Endothelial cell (in vitro differentiated cells): Measurements from ENCODE around the gene CDC73. TPM values are rescaled to one million over a fixed set of nuclear protein-coding genes. Genes with fewer than 3 reads are reported as not detected.

Source experiments
- DNase-seq: peaks from one replicate; pipeline ENCODE4 v3.0.0; 2021; ENCODE audit warnings: low spot score
- H3K27ac Mint-ChIP-seq: one replicate; pipeline ENCODE4 v1.8.0; 2021; ENCODE audit warnings: mixed read lengths, inconsistent platforms; ENCODE audit not compliant: unreplicated experiment
- H3K27me3 Mint-ChIP-seq: one replicate; pipeline ENCODE4 v1.8.0; 2021; ENCODE audit warnings: mild to moderate bottlenecking, moderate library complexity, mixed read lengths, inconsistent platforms; ENCODE audit not compliant: unreplicated experiment
- H3K36me3 Mint-ChIP-seq: one replicate; pipeline ENCODE4 v1.8.0; 2021; ENCODE audit warnings: mild to moderate bottlenecking, low read depth, mixed read lengths, inconsistent platforms; ENCODE audit not compliant: unreplicated experiment
- H3K4me1 Mint-ChIP-seq: one replicate; pipeline ENCODE4 v1.8.0; 2021; ENCODE audit warnings: mild to moderate bottlenecking, mixed read lengths, inconsistent platforms; ENCODE audit not compliant: unreplicated experiment
- H3K4me3 Mint-ChIP-seq: one replicate; pipeline ENCODE4 v1.8.0; 2021; ENCODE audit warnings: mild to moderate bottlenecking, mixed read lengths, inconsistent platforms; ENCODE audit not compliant: unreplicated experiment
- H3K9me3 Mint-ChIP-seq: one replicate; pipeline ENCODE4 v1.8.0; 2021; ENCODE audit warnings: mixed read lengths, inconsistent platforms; ENCODE audit not compliant: unreplicated experiment
- total RNA-seq: library from RNA; stranded (reverse); fragmentation: NEBNext Ultra II Directional; extraction: Animal tissue kit (Norgen Biotek cat#: 25700); gene quantifications from one replicate; pipeline ENCODE4 v1.2.1, GENCODE V29; 2021; ENCODE audit not compliant: unreplicated experiment
- TF ChIP-seq, protein P1 (sequence below): fragments of 200-600 bp; sonication (generic); IDR thresholded peaks from one replicate; pipeline ENCODE4 v1.5.0; 2021; ENCODE audit warnings: antibody characterized with exemption; ENCODE audit not compliant: unreplicated experiment

The CDC73 gene
- total RNA-seq, 1 donor from 2014 or later: 45.2 TPM

DNA sequence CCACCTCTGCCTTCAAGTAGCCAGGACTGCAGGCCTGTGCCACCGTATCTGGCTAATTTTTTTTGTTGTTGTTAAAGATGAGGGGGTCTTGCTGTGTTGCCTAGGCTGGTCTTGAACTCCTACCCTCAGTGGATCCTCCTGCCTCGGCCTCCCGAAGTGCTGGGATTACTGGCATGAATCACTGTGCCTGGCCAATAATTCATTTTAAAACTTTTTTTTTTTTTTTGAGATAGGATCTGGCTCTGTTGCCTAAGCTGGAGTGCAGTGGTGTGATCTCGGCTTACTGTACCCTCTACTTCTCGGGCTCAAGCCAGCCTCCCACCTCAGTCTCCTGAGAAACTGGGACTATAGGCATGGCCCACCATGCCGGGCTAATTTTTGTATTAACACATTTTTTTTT lies 3.5 kb downstream of the CDC73 start:
- H3K27ac Mint-ChIP-seq: no peak overlapping the region
- TF ChIP-seq, protein P1, sequence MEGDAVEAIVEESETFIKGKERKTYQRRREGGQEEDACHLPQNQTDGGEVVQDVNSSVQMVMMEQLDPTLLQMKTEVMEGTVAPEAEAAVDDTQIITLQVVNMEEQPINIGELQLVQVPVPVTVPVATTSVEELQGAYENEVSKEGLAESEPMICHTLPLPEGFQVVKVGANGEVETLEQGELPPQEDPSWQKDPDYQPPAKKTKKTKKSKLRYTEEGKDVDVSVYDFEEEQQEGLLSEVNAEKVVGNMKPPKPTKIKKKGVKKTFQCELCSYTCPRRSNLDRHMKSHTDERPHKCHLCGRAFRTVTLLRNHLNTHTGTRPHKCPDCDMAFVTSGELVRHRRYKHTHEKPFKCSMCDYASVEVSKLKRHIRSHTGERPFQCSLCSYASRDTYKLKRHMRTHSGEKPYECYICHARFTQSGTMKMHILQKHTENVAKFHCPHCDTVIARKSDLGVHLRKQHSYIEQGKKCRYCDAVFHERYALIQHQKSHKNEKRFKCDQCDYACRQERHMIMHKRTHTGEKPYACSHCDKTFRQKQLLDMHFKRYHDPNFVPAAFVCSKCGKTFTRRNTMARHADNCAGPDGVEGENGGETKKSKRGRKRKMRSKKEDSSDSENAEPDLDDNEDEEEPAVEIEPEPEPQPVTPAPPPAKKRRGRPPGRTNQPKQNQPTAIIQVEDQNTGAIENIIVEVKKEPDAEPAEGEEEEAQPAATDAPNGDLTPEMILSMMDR: no peak
- peaks cover 11% of the 10 kb centered on the region for H3K4me1 Mint-ChIP-seq
- H3K36me3 Mint-ChIP-seq: peaks cover 2% of the 10 kb centered on the region
- DNase-seq: no peak
- H3K4me3 Mint-ChIP-seq: no peak overlapping the region
- no peaks in the 10 kb centered on the region for H3K9me3 Mint-ChIP-seq
- H3K27me3 Mint-ChIP-seq: no peaks in the 10 kb centered on the region

DNA sequence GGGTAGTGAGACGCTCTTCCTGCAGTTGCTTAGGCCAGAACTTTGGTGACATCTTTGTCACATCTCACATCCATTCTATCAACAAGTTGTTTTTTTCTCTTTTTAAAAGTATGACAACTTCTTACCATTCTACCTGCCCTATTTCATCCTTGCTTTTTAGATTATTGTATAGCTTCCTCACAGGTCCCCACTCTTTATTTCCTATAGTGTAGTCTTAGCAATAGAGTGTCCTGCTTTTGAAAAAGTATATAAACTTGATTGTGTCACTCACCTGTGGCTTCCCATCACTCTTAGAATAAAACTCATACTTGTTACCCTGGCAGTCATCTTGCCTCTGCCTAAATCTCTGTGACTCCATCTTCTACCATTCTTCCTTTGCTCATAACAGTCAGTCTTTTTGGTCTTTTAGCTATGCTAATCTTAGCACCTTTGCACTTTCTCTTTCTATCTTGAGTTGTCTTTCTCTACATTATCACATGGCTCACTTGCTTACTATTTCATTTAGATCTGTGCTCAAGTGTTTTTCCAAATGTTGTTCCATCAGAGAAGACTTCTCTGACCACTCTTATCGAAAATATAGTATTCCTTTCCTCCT lies 9.5 kb downstream of the CDC73 start:
- no peak overlapping the region for H3K4me3 Mint-ChIP-seq
- no peaks in the 10 kb centered on the region for H3K4me1 Mint-ChIP-seq
- TF ChIP-seq, protein P1: no peak
- no peaks in the 10 kb centered on the region for H3K27me3 Mint-ChIP-seq
- no peaks in the 10 kb centered on the region for H3K9me3 Mint-ChIP-seq
- H3K36me3 Mint-ChIP-seq: peaks cover 22% of the 10 kb centered on the region
- H3K27ac Mint-ChIP-seq: no peak overlapping the region
- no peak for DNase-seq

DNA sequence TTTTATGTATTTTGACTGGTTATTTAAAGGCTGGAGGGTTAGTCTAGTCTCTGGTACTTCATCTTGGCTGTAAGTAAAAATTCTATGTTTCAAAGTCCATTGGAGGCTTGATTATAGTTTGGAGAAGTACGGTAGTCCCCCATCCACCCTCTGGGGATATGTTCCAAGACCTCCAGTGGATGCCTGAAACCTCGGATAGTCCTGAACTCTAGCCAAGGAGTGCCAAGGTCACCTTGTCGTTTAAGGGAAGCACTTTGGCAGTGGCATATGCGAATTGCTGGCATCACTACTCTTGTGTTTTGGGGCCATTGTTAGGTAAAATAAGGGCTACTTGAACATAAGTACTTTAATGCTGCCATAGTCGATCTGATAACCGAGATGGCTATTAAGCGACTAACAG lies 18.4 kb downstream of the CDC73 start:
- no peak for DNase-seq
- no peak overlapping the region for H3K27ac Mint-ChIP-seq

DNA sequence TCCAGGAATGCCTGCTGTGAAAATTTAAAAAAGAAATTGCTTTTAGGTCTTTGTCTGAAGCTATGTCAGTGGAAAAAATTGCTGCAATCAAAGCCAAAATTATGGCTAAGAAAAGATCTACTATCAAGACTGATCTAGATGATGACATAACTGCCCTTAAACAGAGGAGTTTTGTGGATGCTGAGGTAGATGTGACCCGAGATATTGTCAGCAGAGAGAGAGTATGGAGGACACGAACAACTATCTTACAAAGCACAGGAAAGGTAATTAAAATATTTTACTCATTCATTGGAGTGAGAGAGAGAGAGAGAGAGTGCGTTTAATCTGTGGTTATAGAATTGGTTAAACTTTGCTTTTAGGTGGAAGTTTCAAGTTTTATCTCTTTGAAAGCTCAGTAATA lies 20.0 kb downstream of the CDC73 start:
- DNase-seq: no peak
- peaks cover 6% of the 10 kb centered on the region for H3K4me1 Mint-ChIP-seq
- peaks cover 16% of the 10 kb centered on the region for H3K36me3 Mint-ChIP-seq
- TF ChIP-seq, protein P1: no peak
- no peak overlapping the region for H3K4me3 Mint-ChIP-seq
- H3K9me3 Mint-ChIP-seq: no peaks in the 10 kb centered on the region
- no peaks in the 10 kb centered on the region for H3K27me3 Mint-ChIP-seq
- no peak overlapping the region for H3K27ac Mint-ChIP-seq

More for the DNA sequence above, 18.4 kb downstream of the CDC73 start:
- H3K4me1 Mint-ChIP-seq: peaks cover 6% of the 10 kb centered on the region
- H3K4me3 Mint-ChIP-seq: no peak overlapping the region
- peaks cover 10% of the 10 kb centered on the region for H3K36me3 Mint-ChIP-seq
- no peaks in the 10 kb centered on the region for H3K27me3 Mint-ChIP-seq
- H3K9me3 Mint-ChIP-seq: no peaks in the 10 kb centered on the region
- TF ChIP-seq, protein P1: no peak

DNA sequence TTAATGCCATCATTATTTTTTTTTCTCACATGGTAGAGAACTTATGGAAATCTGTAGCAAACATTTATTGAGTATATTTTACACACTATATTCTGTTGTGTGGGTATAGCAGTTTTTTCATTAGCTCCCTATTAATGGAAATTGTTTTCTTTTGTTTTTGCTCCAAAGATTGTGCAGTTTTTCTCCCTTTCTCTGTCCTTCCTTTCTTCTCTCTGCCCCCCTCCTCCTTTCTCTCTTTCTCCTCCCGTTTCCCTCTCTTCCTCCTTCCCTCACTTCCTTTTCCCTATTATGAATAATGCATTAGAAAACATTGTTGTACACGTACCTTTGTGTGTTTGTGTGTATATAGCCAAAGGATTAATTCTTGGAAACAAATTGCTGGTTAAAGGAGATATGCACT lies 20.6 kb downstream of the CDC73 start:
- Mint-ChIP-seq H3K36me3 (peaks cover 17% of the 10 kb centered on the region), H3K4me1 (peaks cover 6% of the 10 kb centered on the region), H3K4me3 (no peak overlapping the region), H3K27me3 (no peaks in the 10 kb centered on the region), H3K9me3 (no peaks in the 10 kb centered on the region), H3K27ac (peak overlapping the region; percentile 36)
- TF ChIP-seq, protein P1: no peak
- DNase-seq: no peak
